CD14-positive monocyte (primary cell): ENCODE results near the gene NPAT. TPM values are rescaled to one million over a fixed set of nuclear protein-coding genes. Genes with fewer than 3 reads are reported as not detected.

Experiments
- DNase-seq, 3 donors: peaks; one replicate each; pipeline ENCODE4 v3.0.0-alpha.2; 2011 to 2022
- H2AFZ ChIP-seq: 2 replicates; pipeline ENCODE4 v1.6.0; 2012; ENCODE audit warnings: mild to moderate bottlenecking, low read depth, low read length, inconsistent platforms; ENCODE audit not compliant: insufficient read depth, poor library complexity, severe bottlenecking
- H3K27ac ChIP-seq, 2 donors: 1 replicate in 1 of 2; 2 replicates in 1 of 2; pipeline ENCODE4 v1.5.1; 2012 to 2013; ENCODE audit warnings: low read length in 2 of 2, control low read depth in 1 of 2, inconsistent platforms in 1 of 2, low read depth in 1 of 2, mild to moderate bottlenecking in 1 of 2
- H3K27me3 ChIP-seq, 2 donors: one replicate each; pipeline versions ENCODE4 v1.6.0 to v1.6.1; 2011 to 2013; ENCODE audit warnings: low read length in 2 of 2; ENCODE audit not compliant: control insufficient read depth in 2 of 2, insufficient read depth in 2 of 2
- H3K36me3 ChIP-seq, 2 donors: replicated peaks in 1 of 2; 1 replicate in 1 of 2; 2 replicates in 1 of 2; pipeline versions ENCODE4 v1.5.1 to v1.6.1; 2012 to 2013; ENCODE audit warnings: low read length in 2 of 2, control low read depth in 1 of 2, inconsistent platforms in 1 of 2, mild to moderate bottlenecking in 1 of 2; ENCODE audit not compliant: insufficient read depth in 2 of 2, control insufficient read depth in 1 of 2
- H3K4me1 ChIP-seq, 2 donors: 1 replicate in 1 of 2; 2 replicates in 1 of 2; pipeline versions ENCODE4 v1.5.1 to v1.6.1; 2012 to 2013; ENCODE audit warnings: low read length in 2 of 2, control low read depth in 1 of 2, inconsistent platforms in 1 of 2, mild to moderate bottlenecking in 1 of 2, moderate library complexity in 1 of 2; ENCODE audit not compliant: insufficient read depth in 2 of 2, control insufficient read depth in 1 of 2
- H3K4me2 ChIP-seq: replicated peaks from 2 replicates; pipeline ENCODE3; 2012; ENCODE audit warnings: low read length, moderate library complexity, mild to moderate bottlenecking; ENCODE audit not compliant: poor library complexity, severe bottlenecking; ENCODE audit errors: extremely low read depth
- H3K4me3 ChIP-seq, 3 experiments: fragments of 200-600 bp in 1 of 3; sonication (generic) in 1 of 3; replicated peaks in 1 of 3; 1 replicate in 2 of 3; 2 replicates in 1 of 3; pipeline ENCODE4 v1.5.1; 2011 to 2013; ENCODE audit warnings: low read length in 3 of 3, mild to moderate bottlenecking in 3 of 3, control low read depth in 2 of 3, low read depth in 2 of 3, inconsistent platforms in 1 of 3, moderate library complexity in 1 of 3
- H3K79me2 ChIP-seq: 2 replicates; pipeline ENCODE4 v1.6.0; 2012; ENCODE audit warnings: mild to moderate bottlenecking, control low read depth, inconsistent platforms, low read length, moderate library complexity; ENCODE audit not compliant: insufficient read depth
- H3K9ac ChIP-seq: 2 replicates; pipeline ENCODE4 v1.6.0; 2017; ENCODE audit warnings: low read length, mild to moderate bottlenecking; ENCODE audit not compliant: insufficient read depth, poor library complexity, severe bottlenecking
- H3K9me3 ChIP-seq, 2 donors: replicated peaks in 1 of 2; 1 replicate in 1 of 2; 2 replicates in 1 of 2; pipeline versions ENCODE4 v1.5.1 to v1.6.1; 2012 to 2013; ENCODE audit warnings: low read length in 2 of 2, control low read depth in 1 of 2; ENCODE audit not compliant: control insufficient read depth in 1 of 2, insufficient read depth in 1 of 2
- H4K20me1 ChIP-seq: 2 replicates; pipeline ENCODE4 v1.6.0; 2012; ENCODE audit warnings: mild to moderate bottlenecking, low read length, control low read depth, moderate library complexity; ENCODE audit not compliant: insufficient read depth
- H3K27ac Mint-ChIP-seq, 7 donors: one replicate each; pipeline ENCODE4 v1.8.0; 2020; ENCODE audit warnings: mild to moderate bottlenecking in 7 of 7, mixed read lengths in 7 of 7, moderate library complexity in 6 of 7, inconsistent platforms in 2 of 7
- H3K27me3 Mint-ChIP-seq, 3 donors: one replicate each; pipeline ENCODE4 v1.8.0; 2021 to 2022; ENCODE audit warnings: low read depth in 3 of 3, mild to moderate bottlenecking in 3 of 3, mixed read lengths in 3 of 3, moderate library complexity in 3 of 3, inconsistent platforms in 1 of 3
- H3K36me3 Mint-ChIP-seq, 2 donors: one replicate each; pipeline ENCODE4 v1.8.0; 2020; ENCODE audit warnings: mixed read lengths in 2 of 2, inconsistent platforms in 1 of 2, mild to moderate bottlenecking in 1 of 2
- H3K4me1 Mint-ChIP-seq: one replicate; pipeline ENCODE4 v1.8.0; 2020; ENCODE audit warnings: mild to moderate bottlenecking, mixed read lengths
- H3K4me3 Mint-ChIP-seq, 2 donors: one replicate each; pipeline ENCODE4 v1.8.0; 2020; ENCODE audit warnings: mild to moderate bottlenecking in 2 of 2, mixed read lengths in 2 of 2, moderate library complexity in 1 of 2
- H3K9me3 Mint-ChIP-seq, 7 donors: one replicate each; pipeline ENCODE4 v1.8.0; 2020 to 2022; ENCODE audit warnings: mixed read lengths in 7 of 7, mild to moderate bottlenecking in 6 of 7, moderate library complexity in 6 of 7, inconsistent platforms in 2 of 7
- CTCF ChIP-seq: fragments of 200-600 bp; IDR thresholded peaks from one replicate; pipeline ENCODE4 v1.8.0; 2022; ENCODE audit warnings: antibody characterized with exemption, mild to moderate bottlenecking
- WGBS: methylation state at CpG from one replicate; pipeline ENCODE4 v1.1.5; 2013; ENCODE audit warnings: missing lambda C conversion rate; ENCODE audit not compliant: insufficient coverage; 5-methylcytosine and 5-hydroxymethylcytosine counted together
- intact Hi-C, 2 donors: fragments of 100-400 bp; cut with micrococcal nuclease; formaldehyde crosslinking; loops; one replicate each; pipeline versions ENCODE4 v1.15.0 to v1.15.1; 2023
- polyA minus RNA-seq: library from RNA; depleted of rRNA, polyadenylated mRNA; stranded (reverse); fragments of >200 nt; gene quantifications from 2 replicates; pipeline ENCODE4 v1.2.3, GENCODE V29; 2012
- polyA plus RNA-seq, 3 donors: library from polyadenylated mRNA; depleted of rRNA in 1 of 3; unstranded in 2 of 3; stranded (reverse) in 1 of 3; fragments of 300-500 nt in 2 of 3; fragments of >200 nt in 1 of 3; fragmentation: Illumina TruSeq in 2 of 3; gene quantifications; 1 replicate in 2 of 3; 2 replicates in 1 of 3; pipeline ENCODE4 v1.2.3, GENCODE V29; 2012 to 2021
- total RNA-seq, 12 experiments: library from RNA in 1 of 12; stranded (reverse) in 1 of 12; fragments of 120-200 nt in 1 of 12; gene quantifications; one replicate each; pipeline ENCODE4 v1.2.4 and lab custom pipeline; 2013 to 2026; ENCODE audit warnings: mixed read lengths in 6 of 12, inconsistent platforms in 1 of 12

Gene NPAT
- 13.1 TPM for total RNA-seq (2013)
- polyA plus RNA-seq (1 to 10 TPM; 3.7 to 5.0 (median 4.1) TPM), polyA minus RNA-seq (5.4 and 7.1 TPM in 2 replicates), total RNA-seq (lab: John Stamatoyannopoulos, UW) (16.3 to 48.1 (median 30.1) reads per million in 11 experiments)

GRCh38 chr11:108222574-108223347 lies at the start of gene NPAT, which contains the start of gene ATM:
TSS of gene NPAT (minus strand) at chr11:108222638. CDS start at chr11:108222536, 102 bp downstream.
TSS of gene ATM (plus strand) at chr11:108223067. CDS start at chr11:108227625, 4,558 bp downstream.
- peak; percentile 76 for TF ChIP-seq CTCF
- H3K4me3 Mint-ChIP-seq = peak within 1 kb of the TSS in 1 of 2 donors; percentile 98
- H3K36me3 Mint-ChIP-seq = peaks cover 13 to 18% of the 10 kb centered on the region in 2 donors
- Histone ChIP-seq H3K36me3 (peaks cover 2 to 4% of the 10 kb centered on the region in 2 donors), H3K4me3 (peak within 1 kb of the TSS; percentile 72 to 89 (median 86)), H3K9me3 (no peaks in the 10 kb centered on the region), H3K27me3 (no peaks in the 10 kb centered on the region), H3K4me1 (peaks cover 49 to 64% of the 10 kb centered on the region in 2 donors), H3K4me2 (peak within 1 kb of the TSS; percentile 91), H3K27ac (peak within 1 kb of the TSS; percentile 99), H2AFZ (peak within 1 kb of the TSS; percentile 88), H3K79me2 (peaks cover 86% of the 10 kb centered on the region), H3K9ac (peak within 1 kb of the TSS; percentile 86), H4K20me1 (peaks cover 3% of the 10 kb centered on the region)
- peaks cover 0 to 3% (median 0%) of the 10 kb centered on the region in 3 donors for H3K27me3 Mint-ChIP-seq
- peak; percentile 99 to 100 (median 99) for DNase-seq
- under 1% methylated on average over 70 of the region's 70 CpGs for WGBS
- no peaks in the 10 kb centered on the region for H3K9me3 Mint-ChIP-seq
- H3K4me1 Mint-ChIP-seq = peaks cover 43% of the 10 kb centered on the region
- no peak within 1 kb of the TSS for H3K27ac Mint-ChIP-seq
- intact Hi-C loops = loop anchor here (5.0 to 10.0 kb wide), 3 partner anchors 98 to 272 kb away; partner anchors contain the start of genes ACAT1 (in 1 of the 2), C11orf65 (in 1 of the 2) and POGLUT3 (in 1 of the 2)

DNA sequence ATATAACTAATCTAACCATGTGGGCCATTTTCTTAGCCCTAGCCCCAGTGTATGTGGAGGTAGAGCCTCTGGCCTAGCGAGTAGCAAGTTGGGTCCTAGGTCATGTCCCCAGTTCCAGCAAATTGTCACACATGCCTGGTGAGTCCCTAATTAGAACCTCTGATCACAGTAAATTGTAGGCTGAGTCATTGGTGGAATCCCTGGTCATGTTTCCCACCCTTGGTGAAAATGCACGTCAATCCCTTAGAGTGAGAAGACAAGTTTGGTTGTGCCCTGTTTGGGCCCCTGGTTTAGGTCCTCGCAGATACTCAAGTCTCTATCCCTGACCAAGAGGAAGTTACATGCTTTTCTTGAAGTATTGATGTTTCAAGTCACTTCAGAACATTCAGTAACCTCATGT lies 47.1 kb upstream of the NPAT start:
- WGBS = 100% methylated on average over 1 of the region's 3 CpGs

More for the DNA sequence above, 47.1 kb upstream of the NPAT start:
- H3K9me3 ChIP-seq = no peaks in the 10 kb centered on the region
- H3K36me3 ChIP-seq = peaks cover 55 to 73% of the 10 kb centered on the region in 2 donors
- H4K20me1 ChIP-seq = no peaks in the 10 kb centered on the region
- no peak for DNase-seq
- H3K27me3 ChIP-seq = no peaks in the 10 kb centered on the region
- Mint-ChIP-seq H3K27ac (peak overlapping the region in 2 of 7 donors; percentile 10 to 66), H3K36me3 (peaks cover 56 to 63% of the 10 kb centered on the region in 2 donors), H3K4me1 (no peaks in the 10 kb centered on the region), H3K9me3 (peaks cover 11 to 14% (median 12%) of the 10 kb centered on the region in 7 donors), H3K27me3 (peaks cover 0 to 3% (median 0%) of the 10 kb centered on the region in 3 donors), H3K4me3 (no peak overlapping the region)
- no peak overlapping the region for H3K9ac ChIP-seq
- TF ChIP-seq CTCF = no peak
- no peak overlapping the region for H2AFZ ChIP-seq
- no peaks in the 10 kb centered on the region for H3K79me2 ChIP-seq
- no peaks in the 10 kb centered on the region for H3K4me1 ChIP-seq
- no peak overlapping the region for H3K27ac ChIP-seq
- intact Hi-C loops = no loop called here
- no peak overlapping the region for H3K4me2 ChIP-seq
- H3K4me3 ChIP-seq = no peak overlapping the region
